Measurements from ENCODE around the gene UGT1A3.
"Not testable (repeated sequence)": the region's sequence is repeated elsewhere in the genome, so short reads cannot be mapped to it uniquely, and the experiment has no call there.

The UGT1A3 gene

DNA sequence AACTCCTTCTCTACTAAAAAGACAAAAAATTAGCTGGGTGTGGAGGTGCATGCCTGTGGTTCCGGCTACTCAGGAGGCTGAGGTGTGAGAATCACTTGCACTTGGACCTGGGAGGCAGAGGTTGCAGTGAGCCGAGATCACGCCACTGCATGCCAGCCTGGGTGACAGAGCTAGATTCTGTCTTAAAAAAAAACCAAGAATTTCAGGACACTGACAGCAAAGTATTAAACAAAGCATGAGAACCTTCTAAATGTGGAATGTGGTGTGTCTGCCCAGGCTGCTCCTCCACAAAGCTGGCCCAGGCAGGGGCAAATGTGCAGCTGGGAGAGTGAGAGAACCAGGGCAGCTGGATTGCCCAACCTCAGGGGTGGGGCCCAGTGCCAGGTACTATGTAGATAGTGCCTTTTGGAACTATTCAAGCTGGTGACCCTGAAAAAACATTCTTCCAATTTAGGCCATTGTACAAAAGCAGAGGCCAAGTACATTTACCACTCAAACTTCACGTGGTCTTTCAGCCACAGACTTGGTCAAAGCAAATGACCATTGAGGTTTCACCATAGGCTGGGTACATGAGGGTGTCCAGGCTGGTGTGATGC lies 22.8 kb upstream of the UGT1A3 start:
- no peak for DNase-seq (ENCODE audit: insufficient read length, low spot score)
- FAIRE-seq = no peak
- no peak for TF ChIP-seq PAX5 (IDR thresholded peaks at IDR 0.05; ENCODE audit: insufficient read depth, low read length, severe bottlenecking)
- no peak for TF ChIP-seq POLR2AphosphoS5 (IDR thresholded peaks at IDR 0.05; ENCODE audit: low read depth, low read length)
- TF ChIP-seq SPI1 (IDR thresholded peaks at IDR 0.05; ENCODE audit: low read depth, low read length) = no peak
- TF ChIP-seq POLR2A (IDR thresholded peaks at IDR 0.05; ENCODE audit: low read depth, low read length) = no peak
- no peak for TF ChIP-seq TAF1 (IDR thresholded peaks at IDR 0.05; ENCODE audit: low read depth, low read length)
- no peak for TF ChIP-seq POU2F2 (IDR thresholded peaks at IDR 0.05; ENCODE audit: low read depth, low read length)

DNA sequence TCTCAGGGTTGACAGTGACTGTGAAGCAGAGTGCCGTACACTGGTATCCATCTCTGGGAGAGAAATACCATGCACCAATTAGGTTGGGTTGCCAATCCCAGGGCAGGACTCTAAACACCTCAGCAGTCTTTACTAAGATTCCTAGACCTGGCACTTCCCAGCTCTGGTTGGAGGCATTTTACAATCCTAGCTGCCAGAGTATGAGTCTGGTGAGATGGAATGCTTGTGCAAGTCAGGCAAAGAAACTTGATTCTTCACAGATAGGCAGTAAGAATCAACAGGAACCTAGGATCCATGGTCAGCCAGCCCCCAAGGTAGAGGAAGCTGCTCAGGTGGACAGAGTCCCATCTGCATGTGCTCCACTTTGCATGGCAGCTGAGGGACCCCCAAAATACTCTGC lies 22.1 kb upstream of the UGT1A3 start:
- no peak for TF ChIP-seq SPI1 (IDR thresholded peaks at IDR 0.05; ENCODE audit: low read depth, low read length)
- no peak for TF ChIP-seq POU2F2 (IDR thresholded peaks at IDR 0.05; ENCODE audit: low read depth, low read length)
- no peak for TF ChIP-seq PAX5 (IDR thresholded peaks at IDR 0.05; ENCODE audit: insufficient read depth, low read length, severe bottlenecking)
- no peak for TF ChIP-seq POLR2A (IDR thresholded peaks at IDR 0.05; ENCODE audit: low read depth, low read length)
- DNase-seq (ENCODE audit: insufficient read length, low spot score) (no peak), FAIRE-seq (no peak)

DNA sequence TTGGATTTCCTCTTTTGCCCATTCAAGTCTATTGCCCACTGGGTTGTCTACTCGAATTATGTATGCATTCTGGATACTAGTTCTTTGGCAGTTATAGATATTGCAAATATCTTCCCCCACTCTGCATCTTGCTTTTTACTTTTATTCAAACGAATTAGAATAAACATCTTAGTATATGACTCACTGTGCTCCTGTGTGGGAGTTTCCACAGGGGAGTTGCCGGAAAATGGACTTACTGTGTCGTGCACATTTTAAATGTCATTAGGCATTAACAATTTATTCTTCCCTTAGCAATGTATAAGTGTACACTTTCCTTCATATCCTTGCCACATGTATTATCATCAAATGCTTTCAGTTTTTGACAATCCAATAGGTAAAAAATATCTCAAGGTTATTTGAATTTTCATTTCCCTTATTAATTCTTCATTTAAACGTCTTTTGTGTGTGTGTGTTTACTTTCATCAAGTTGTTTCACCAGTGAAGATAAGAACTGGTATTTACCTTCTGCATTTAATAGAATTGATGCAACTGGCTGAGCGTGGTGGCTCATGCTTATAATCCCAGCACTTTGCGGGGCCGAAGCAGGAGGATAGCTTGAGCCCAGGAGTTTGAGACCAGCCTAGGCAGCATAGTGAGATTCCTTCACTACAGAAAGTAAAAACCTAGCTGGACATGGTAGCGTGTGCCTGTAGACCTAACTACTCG lies 20.8 kb upstream of the UGT1A3 start:
- FAIRE-seq (no peak), DNase-seq (ENCODE audit: insufficient read length, low spot score) (no peak)
- no peak for TF ChIP-seq POLR2AphosphoS5 (IDR thresholded peaks at IDR 0.05; ENCODE audit: low read depth, low read length)
- TF ChIP-seq SPI1 (IDR thresholded peaks at IDR 0.05; ENCODE audit: low read depth, low read length) = no peak
- no peak for TF ChIP-seq PAX5 (IDR thresholded peaks at IDR 0.05; ENCODE audit: insufficient read depth, low read length, severe bottlenecking)
- no peak for TF ChIP-seq POU2F2 (IDR thresholded peaks at IDR 0.05; ENCODE audit: low read depth, low read length)
- TF ChIP-seq TAF1 (IDR thresholded peaks at IDR 0.05; ENCODE audit: low read depth, low read length) = no peak
- TF ChIP-seq POLR2A (IDR thresholded peaks at IDR 0.05; ENCODE audit: low read depth, low read length) = no peak

DNA sequence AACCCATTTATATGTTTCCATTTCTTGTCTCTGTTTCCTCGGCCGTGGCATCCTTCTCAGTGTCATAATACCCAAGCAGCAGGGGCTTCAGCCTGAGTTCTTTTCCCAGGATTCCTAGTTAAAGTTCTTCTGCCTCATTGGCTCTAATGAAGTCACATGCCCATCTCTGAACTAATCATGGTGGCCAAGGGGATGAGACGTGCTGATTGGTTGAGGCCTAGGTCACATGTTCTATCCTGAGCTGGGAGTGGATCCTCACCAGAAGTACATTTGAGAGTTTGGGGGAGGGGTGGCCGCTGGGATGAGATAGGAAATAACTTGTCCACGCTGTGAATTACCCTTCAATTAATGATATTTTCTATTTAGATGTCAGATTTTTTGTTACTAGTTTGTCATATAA lies 19.9 kb upstream of the UGT1A3 start:
- no peak for TF ChIP-seq SPI1 (IDR thresholded peaks at IDR 0.05; ENCODE audit: low read depth, low read length)
- no peak for TF ChIP-seq POLR2AphosphoS5 (IDR thresholded peaks at IDR 0.05; ENCODE audit: low read depth, low read length)
- TF ChIP-seq PAX5 (IDR thresholded peaks at IDR 0.05; ENCODE audit: insufficient read depth, low read length, severe bottlenecking) = no peak
- TF ChIP-seq POLR2A (IDR thresholded peaks at IDR 0.05; ENCODE audit: low read depth, low read length) = no peak
- TF ChIP-seq TAF1 (IDR thresholded peaks at IDR 0.05; ENCODE audit: low read depth, low read length) = no peak
- TF ChIP-seq POU2F2 (IDR thresholded peaks at IDR 0.05; ENCODE audit: low read depth, low read length) = no peak

DNA sequence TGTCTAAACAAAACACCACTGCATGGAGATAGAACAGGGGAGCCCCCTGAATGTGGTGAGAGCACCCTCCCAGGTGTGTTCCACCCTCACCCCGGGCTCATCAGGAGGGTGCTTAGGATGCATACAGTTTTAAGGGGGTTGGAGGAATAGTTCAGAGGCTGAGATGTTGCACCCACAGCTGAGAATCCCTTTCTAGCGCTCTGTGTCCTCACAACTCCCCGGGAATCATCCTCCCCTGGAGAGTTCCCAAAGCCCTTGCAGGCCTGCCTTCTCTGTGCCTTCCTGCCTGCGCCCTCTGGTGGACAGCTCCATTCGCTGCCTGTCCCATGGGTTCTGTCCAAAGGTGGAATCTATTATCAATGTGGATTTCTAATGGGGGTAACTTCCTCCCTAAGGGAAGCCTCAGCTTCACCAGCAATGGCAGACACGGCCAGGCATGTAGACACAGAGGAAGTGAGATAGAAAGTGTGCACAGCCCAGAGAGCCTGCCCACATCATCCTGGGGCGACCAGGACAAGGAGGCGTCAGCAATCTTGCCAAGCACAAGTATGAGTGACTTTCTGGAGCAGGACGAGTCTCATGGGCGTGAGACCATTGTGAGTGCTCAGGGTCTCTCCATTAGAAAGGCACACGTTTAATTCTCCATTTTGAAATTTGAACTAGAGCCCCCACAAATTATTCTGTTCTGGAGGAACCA lies 17.4 kb upstream of the UGT1A3 start:
- no peak for TF ChIP-seq TAF1 (IDR thresholded peaks at IDR 0.05; ENCODE audit: low read depth, low read length)
- no peak for TF ChIP-seq POLR2A (IDR thresholded peaks at IDR 0.05; ENCODE audit: low read depth, low read length)
- no peak for TF ChIP-seq POLR2AphosphoS5 (IDR thresholded peaks at IDR 0.05; ENCODE audit: low read depth, low read length)
- TF ChIP-seq POU2F2 (IDR thresholded peaks at IDR 0.05; ENCODE audit: low read depth, low read length) = no peak
- no peak for TF ChIP-seq PAX5 (IDR thresholded peaks at IDR 0.05; ENCODE audit: insufficient read depth, low read length, severe bottlenecking)
- TF ChIP-seq SPI1 (IDR thresholded peaks at IDR 0.05; ENCODE audit: low read depth, low read length) = no peak
- DNase-seq (ENCODE audit: insufficient read length, low spot score) (peak; percentile 33), FAIRE-seq (peak; percentile 77)

More for the DNA sequence above, 19.9 kb upstream of the UGT1A3 start:
- DNase-seq (ENCODE audit: insufficient read length, low spot score) = no peak
- no peak for FAIRE-seq

DNA sequence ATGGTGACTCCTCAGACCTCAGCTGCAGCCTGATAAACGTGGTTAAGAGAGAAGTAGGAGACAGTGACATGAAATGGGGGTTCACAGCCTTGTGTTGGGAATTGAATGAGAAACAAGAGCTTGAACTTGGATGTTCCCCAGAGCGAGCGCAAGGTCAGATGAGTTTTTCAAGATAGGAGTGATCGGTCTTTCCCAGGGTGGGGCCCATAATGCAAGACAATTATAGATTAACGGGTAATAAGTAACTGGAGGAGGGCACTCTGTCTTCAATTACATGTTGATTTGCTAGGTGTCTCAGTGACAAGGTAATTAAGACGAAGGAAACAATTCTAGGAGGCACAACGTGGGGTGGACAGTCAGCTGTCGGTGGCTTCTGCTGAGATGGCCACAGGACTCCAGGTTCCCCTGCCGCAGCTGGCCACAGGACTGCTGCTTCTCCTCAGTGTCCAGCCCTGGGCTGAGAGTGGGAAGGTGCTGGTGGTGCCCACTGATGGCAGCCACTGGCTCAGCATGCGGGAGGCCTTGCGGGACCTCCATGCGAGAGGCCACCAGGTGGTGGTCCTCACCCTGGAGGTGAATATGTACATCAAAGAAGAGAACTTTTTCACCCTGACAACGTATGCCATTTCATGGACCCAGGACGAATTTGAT lies 16.1 kb upstream of the UGT1A3 start, which contains the start of gene UGT1A5:
UGT1A5 (plus strand) TSS at position 297 of the 651 bp plus-strand sequence; CDS start at position 382, 85 bp downstream.
- no peak for FAIRE-seq
- TF ChIP-seq TAF1 (IDR thresholded peaks at IDR 0.05; ENCODE audit: low read depth, low read length) = no peak
- TF ChIP-seq POLR2AphosphoS5 (IDR thresholded peaks at IDR 0.05; ENCODE audit: low read depth, low read length) = no peak
- TF ChIP-seq POU2F2 (IDR thresholded peaks at IDR 0.05; ENCODE audit: low read depth, low read length) = no peak
- no peak for TF ChIP-seq POLR2A (IDR thresholded peaks at IDR 0.05; ENCODE audit: low read depth, low read length)
- TF ChIP-seq SPI1 (IDR thresholded peaks at IDR 0.05; ENCODE audit: low read depth, low read length) = no peak
- TF ChIP-seq PAX5 (IDR thresholded peaks at IDR 0.05; ENCODE audit: insufficient read depth, low read length, severe bottlenecking) = no peak
- no peak for DNase-seq (ENCODE audit: insufficient read length, low spot score)

DNA sequence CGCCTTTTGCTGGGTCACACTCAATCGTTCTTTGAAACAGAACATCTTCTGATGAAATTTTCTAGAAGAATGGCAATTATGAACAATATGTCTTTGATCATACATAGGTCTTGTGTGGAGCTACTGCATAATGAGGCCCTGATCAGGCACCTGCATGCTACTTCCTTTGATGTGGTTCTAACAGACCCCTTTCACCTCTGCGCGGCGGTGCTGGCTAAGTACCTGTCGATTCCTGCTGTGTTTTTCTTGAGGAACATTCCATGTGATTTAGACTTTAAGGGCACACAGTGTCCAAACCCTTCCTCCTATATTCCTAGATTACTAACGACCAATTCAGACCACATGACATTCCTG lies 15.6 kb upstream of the UGT1A3 start:
- TF ChIP-seq TAF1 (IDR thresholded peaks at IDR 0.05; ENCODE audit: low read depth, low read length) = no peak
- TF ChIP-seq PAX5 (IDR thresholded peaks at IDR 0.05; ENCODE audit: insufficient read depth, low read length, severe bottlenecking) = no peak
- TF ChIP-seq POLR2A (IDR thresholded peaks at IDR 0.05; ENCODE audit: low read depth, low read length) = no peak
- no peak for TF ChIP-seq POLR2AphosphoS5 (IDR thresholded peaks at IDR 0.05; ENCODE audit: low read depth, low read length)
- no peak for TF ChIP-seq POU2F2 (IDR thresholded peaks at IDR 0.05; ENCODE audit: low read depth, low read length)
- TF ChIP-seq SPI1 (IDR thresholded peaks at IDR 0.05; ENCODE audit: low read depth, low read length) = no peak
- no peak for FAIRE-seq
- DNase-seq (ENCODE audit: insufficient read length, low spot score) = no peak

DNA sequence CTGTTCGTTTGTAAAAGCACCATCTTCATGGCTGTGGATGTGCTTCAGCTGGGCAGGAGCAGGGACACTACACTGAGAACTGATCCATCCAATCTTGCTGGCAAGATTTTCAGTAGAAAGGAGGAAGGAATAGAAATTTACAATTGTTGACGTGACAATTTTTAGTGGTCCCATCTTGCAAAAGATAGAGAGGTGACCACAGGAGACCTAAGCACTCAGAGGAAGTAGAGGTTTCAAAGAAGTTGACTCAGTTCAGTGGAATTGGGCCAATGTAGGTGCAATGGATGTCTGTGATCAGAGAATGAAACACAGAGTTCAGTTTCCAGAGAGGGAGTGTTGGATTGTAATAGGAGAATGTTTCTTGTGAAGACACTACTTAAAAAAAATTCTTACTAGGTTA lies 14.7 kb upstream of the UGT1A3 start:
- FAIRE-seq (no peak), DNase-seq (ENCODE audit: insufficient read length, low spot score) (no peak)
- TF ChIP-seq PAX5 (IDR thresholded peaks at IDR 0.05; ENCODE audit: insufficient read depth, low read length, severe bottlenecking) (no peak), POLR2AphosphoS5 (IDR thresholded peaks at IDR 0.05; ENCODE audit: low read depth, low read length) (no peak)

DNA sequence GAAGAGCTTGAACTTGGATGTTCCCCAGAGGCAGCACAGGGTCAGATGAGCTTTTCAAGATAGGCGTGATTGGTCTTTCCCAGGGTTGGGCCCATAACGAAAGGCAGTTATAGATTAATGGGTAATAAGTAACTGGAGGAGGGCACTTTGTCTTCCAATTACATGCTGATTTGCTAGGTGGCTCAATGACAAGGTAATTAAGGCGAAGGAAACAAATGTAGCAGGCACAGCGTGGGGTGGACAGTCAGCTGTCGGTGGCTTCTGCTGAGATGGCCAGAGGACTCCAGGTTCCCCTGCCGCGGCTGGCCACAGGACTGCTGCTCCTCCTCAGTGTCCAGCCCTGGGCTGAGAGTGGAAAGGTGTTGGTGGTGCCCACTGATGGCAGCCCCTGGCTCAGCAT lies 10.3 kb upstream of the UGT1A3 start, which contains the start of gene UGT1A4:
UGT1A4 (plus strand) TSS at position 185 of the 400 bp plus-strand sequence; CDS start at position 270, 85 bp downstream.
- DNase-seq (ENCODE audit: insufficient read length, low spot score) (no peak), FAIRE-seq (no peak)
- TF ChIP-seq POLR2AphosphoS5 (IDR thresholded peaks at IDR 0.05; ENCODE audit: low read depth, low read length) (no peak), SPI1 (IDR thresholded peaks at IDR 0.05; ENCODE audit: low read depth, low read length) (no peak), POLR2A (IDR thresholded peaks at IDR 0.05; ENCODE audit: low read depth, low read length) (no peak), TAF1 (IDR thresholded peaks at IDR 0.05; ENCODE audit: low read depth, low read length) (no peak), PAX5 (IDR thresholded peaks at IDR 0.05; ENCODE audit: insufficient read depth, low read length, severe bottlenecking) (no peak), POU2F2 (IDR thresholded peaks at IDR 0.05; ENCODE audit: low read depth, low read length) (no peak)

DNA sequence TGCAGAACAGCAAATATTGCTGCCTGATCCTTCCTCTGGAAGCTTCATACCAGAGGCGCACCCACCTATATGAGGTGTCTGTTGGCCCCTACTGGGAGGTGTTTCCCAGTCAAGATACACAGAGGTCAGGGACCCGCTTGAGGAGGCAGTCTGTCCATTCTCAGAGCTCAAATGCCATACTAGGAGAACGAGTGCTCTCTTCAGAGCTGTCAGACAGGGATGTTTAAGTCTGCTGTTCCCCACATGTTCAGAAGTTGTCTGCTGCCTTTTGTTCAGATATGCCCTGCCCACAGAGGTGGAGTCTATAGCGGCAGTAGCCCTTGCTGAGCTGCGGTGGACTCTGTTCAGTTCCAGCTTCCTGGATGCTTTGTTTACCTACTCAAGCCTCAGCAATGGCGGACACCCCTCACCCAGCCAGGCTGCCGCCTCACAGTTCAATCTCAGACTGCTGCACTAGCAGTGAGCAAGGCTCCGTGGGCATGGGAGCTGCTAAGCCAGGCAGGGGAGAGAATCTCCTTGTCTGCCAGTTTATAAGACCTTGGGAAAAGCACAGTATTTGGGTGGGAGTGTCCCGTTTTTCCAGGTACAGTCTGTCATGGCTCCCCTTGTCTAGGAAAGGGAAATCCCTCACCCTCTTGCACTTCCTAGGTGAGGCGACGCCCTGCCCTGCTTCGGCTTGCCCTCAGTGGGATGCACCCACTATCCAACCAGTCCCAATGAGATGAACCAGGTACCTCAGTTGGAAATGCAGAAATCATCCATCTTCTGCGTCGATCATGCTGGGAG lies 8.2 kb downstream of the UGT1A3 start:
- not testable (repeated sequence) for FAIRE-seq; DNase-seq (ENCODE audit: insufficient read length, low spot score)
